Measurements from ENCODE around the gene IL17C.

GRCh38 chr16:88616736-88617135, 21.6 kb upstream of the IL17C start:
- TF ChIP-seq, protein P1, sequence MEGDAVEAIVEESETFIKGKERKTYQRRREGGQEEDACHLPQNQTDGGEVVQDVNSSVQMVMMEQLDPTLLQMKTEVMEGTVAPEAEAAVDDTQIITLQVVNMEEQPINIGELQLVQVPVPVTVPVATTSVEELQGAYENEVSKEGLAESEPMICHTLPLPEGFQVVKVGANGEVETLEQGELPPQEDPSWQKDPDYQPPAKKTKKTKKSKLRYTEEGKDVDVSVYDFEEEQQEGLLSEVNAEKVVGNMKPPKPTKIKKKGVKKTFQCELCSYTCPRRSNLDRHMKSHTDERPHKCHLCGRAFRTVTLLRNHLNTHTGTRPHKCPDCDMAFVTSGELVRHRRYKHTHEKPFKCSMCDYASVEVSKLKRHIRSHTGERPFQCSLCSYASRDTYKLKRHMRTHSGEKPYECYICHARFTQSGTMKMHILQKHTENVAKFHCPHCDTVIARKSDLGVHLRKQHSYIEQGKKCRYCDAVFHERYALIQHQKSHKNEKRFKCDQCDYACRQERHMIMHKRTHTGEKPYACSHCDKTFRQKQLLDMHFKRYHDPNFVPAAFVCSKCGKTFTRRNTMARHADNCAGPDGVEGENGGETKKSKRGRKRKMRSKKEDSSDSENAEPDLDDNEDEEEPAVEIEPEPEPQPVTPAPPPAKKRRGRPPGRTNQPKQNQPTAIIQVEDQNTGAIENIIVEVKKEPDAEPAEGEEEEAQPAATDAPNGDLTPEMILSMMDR (IDR thresholded peaks at IDR 0.05; ENCODE audit: low read depth, low read length, poor library complexity, severe bottlenecking), result no peak
- no peak for TF ChIP-seq EZH2phosphoT487 (IDR thresholded peaks at IDR 0.05; ENCODE audit: borderline replicate concordance, low read length)

All from DOHH2 (cell line).